Panc1 (cell line): ENCODE data around the gene SHISA9. TPM values are rescaled to one million over a fixed set of nuclear protein-coding genes. Genes with fewer than 3 reads are reported as not detected.

Source experiments
- ATAC-seq: fragments of 200-7000 bp; cut with Tn5 transposase; 2 replicates; pipeline ENCODE4 v1.9.1; 2020; ENCODE audit warnings: mild to moderate bottlenecking, moderate library complexity
- BruUV-seq: library from RNA; stranded (reverse); fragments of 400-500 nt; replicated peaks from 2 replicates; lab custom pipeline; 2021; lab: Mats Ljungman, UMichigan
- CTCF ChIA-PET: fragments of 300-600 bp; sonication (Branson Sonifier 250); formaldehyde crosslinking; loops from one replicate; lab custom pipeline; 2022; ENCODE audit warnings: antibody characterized with exemption; lab: Charles Lee
- POLR2A ChIA-PET: fragments of 300-600 bp; sonication (Branson Sonifier 250); formaldehyde crosslinking; loops from one replicate; lab custom pipeline; 2022; ENCODE audit warnings: antibody characterized with exemption; lab: Charles Lee
- DNase-seq: peaks from one replicate; pipeline ENCODE4 v3.0.0-alpha.2; 2010; ENCODE audit warnings: low read depth, low spot score
- H3K27ac ChIP-seq: 2 replicates; pipeline ENCODE4 v1.5.1; 2011; ENCODE audit warnings: mild to moderate bottlenecking, low read length, inconsistent platforms
- H3K27me3 ChIP-seq: fragments of 200-500 bp; sonication (Bioruptor generic); 2 replicates; pipeline ENCODE4 v1.6.0; 2014; ENCODE audit warnings: low read length, inconsistent platforms; ENCODE audit not compliant: control insufficient read depth, insufficient read depth
- H3K36me3 ChIP-seq: fragments of 200-500 bp; sonication (Bioruptor generic); 2 replicates; pipeline ENCODE4 v1.5.1; 2014; ENCODE audit warnings: inconsistent platforms, mild to moderate bottlenecking, low read length, moderate library complexity; ENCODE audit not compliant: control insufficient read depth, insufficient read depth
- H3K4me1 ChIP-seq: 2 replicates; pipeline ENCODE4 v1.5.1; 2011; ENCODE audit warnings: inconsistent platforms, mild to moderate bottlenecking, low read length, moderate library complexity; ENCODE audit not compliant: control insufficient read depth, insufficient read depth
- H3K4me3 ChIP-seq, 2 experiments: 2 replicates each; pipeline ENCODE4 v1.5.1; 2011 to 2012; ENCODE audit warnings: low read depth in 2 of 2, low read length in 2 of 2, mild to moderate bottlenecking in 2 of 2, inconsistent platforms in 1 of 2, moderate library complexity in 1 of 2
- H3K9me3 ChIP-seq: fragments of 200-500 bp; sonication (Bioruptor generic); 2 replicates; pipeline ENCODE4 v1.5.1; 2014; ENCODE audit warnings: low read depth, mild to moderate bottlenecking, inconsistent platforms, low read length, moderate library complexity; ENCODE audit not compliant: control insufficient read depth, insufficient read depth
- CTCF ChIP-seq: fragments of 450-650 bp; IDR thresholded peaks from 2 replicates; pipeline ENCODE4 v1.5.1; 2017; ENCODE audit warnings: mild to moderate bottlenecking
- POLR2AphosphoS5 ChIP-seq: IDR thresholded peaks from 2 replicates; pipeline ENCODE4 v1.6.1; 2012; ENCODE audit warnings: mild to moderate bottlenecking, low read depth, low read length, moderate library complexity
- REST ChIP-seq, 2 experiments: IDR thresholded peaks; 2 replicates each; pipeline ENCODE4 v1.6.1; 2011 to 2012; ENCODE audit warnings: low read depth in 2 of 2, control low read depth in 1 of 2, low read length in 1 of 2, mild to moderate bottlenecking in 1 of 2, moderate library complexity in 1 of 2; ENCODE audit not compliant: insufficient read depth in 1 of 2
- SIN3A ChIP-seq: IDR thresholded peaks from 2 replicates; pipeline ENCODE4 v1.6.1; 2012; ENCODE audit warnings: low read depth, mild to moderate bottlenecking, low read length, moderate library complexity, borderline replicate concordance; ENCODE audit not compliant: insufficient read depth
- TCF7L2 ChIP-seq: IDR thresholded peaks from 2 replicates; pipeline ENCODE4 v1.6.1; 2011; ENCODE audit warnings: mild to moderate bottlenecking, low read depth, low read length, inconsistent platforms
- in situ Hi-C: cut with HindIII; loops from 2 replicates; pipeline ENCODE4 v1.10.0; 2016; ENCODE audit warnings: low sequenced_read_pairs, low pct_unique_long_range_greater_than_20kb
- intact Hi-C: fragments of 100-400 bp; cut with micrococcal nuclease; formaldehyde crosslinking; loops from one replicate; pipeline ENCODE4 v1.10.0; 2022; ENCODE audit not compliant: unreplicated experiment
- total RNA-seq: library from RNA; stranded (reverse); gene quantifications from one replicate; pipeline ENCODE4 v1.2.1, GENCODE V29; 2021; ENCODE audit not compliant: unreplicated experiment

The SHISA9 gene
- total RNA-seq, 1 experiment from 2014 or later, result 0.10 TPM

GRCh38 chr16:12891836-12892235 lies 9.6 kb upstream of the SHISA9 start:
- Histone ChIP-seq H3K4me1 (no peaks in the 10 kb centered on the region), H3K27me3 (no peaks in the 10 kb centered on the region; the same call in 1 of the 2 replicates), H3K4me3 (no peak overlapping the region), H3K9me3 (no peaks in the 10 kb centered on the region), H3K27ac (no peak overlapping the region), H3K36me3 (no peaks in the 10 kb centered on the region)
- CTCF ChIA-PET, result no interaction called here
- POLR2A ChIA-PET, result no interaction called here
- in situ Hi-C loops (no loop called here), intact Hi-C loops (no loop called here)
- ATAC-seq, result no peak
- TF ChIP-seq REST (IDR thresholded peaks at IDR 0.05; ENCODE audit: insufficient read depth in 1 of 2, low read depth in 2 of 2, low read length in 1 of 2) (no peak), TCF7L2 (no peak), SIN3A (no peak), CTCF (no peak), POLR2AphosphoS5 (no peak)
- BruUV-seq, result no TSS peak
- no peak for DNase-seq

GRCh38 chr16:12893050-12893750 lies 8.2 kb upstream of the SHISA9 start:
- intact Hi-C loops, result no loop called here
- no peak for TF ChIP-seq REST (IDR thresholded peaks at IDR 0.05; ENCODE audit: insufficient read depth in 1 of 2, low read depth in 2 of 2, low read length in 1 of 2)
- TF ChIP-seq CTCF, result no peak
- TF ChIP-seq POLR2AphosphoS5, result no peak
- TF ChIP-seq TCF7L2, result no peak
- no peak for TF ChIP-seq SIN3A
- ATAC-seq (no peak), DNase-seq (no peak)
- POLR2A ChIA-PET, result no interaction called here
- in situ Hi-C loops, result no loop called here
- H3K4me1 ChIP-seq, result no peaks in the 10 kb centered on the region
- no peak overlapping the region for H3K27ac ChIP-seq
- H3K27me3 ChIP-seq, result no peaks in the 10 kb centered on the region; the same call in 1 of the 2 replicates
- CTCF ChIA-PET, result no interaction called here
- BruUV-seq, result no TSS peak
- H3K4me3 ChIP-seq, result no peak overlapping the region
- no peaks in the 10 kb centered on the region for H3K9me3 ChIP-seq
- H3K36me3 ChIP-seq, result no peaks in the 10 kb centered on the region
